Osteocyte (in vitro differentiated cells): ENCODE measurements around the gene IFT122. TPM values are rescaled to one million over a fixed set of nuclear protein-coding genes. Genes with fewer than 3 reads are reported as not detected.

Experiments used
- DNase-seq: peaks from one replicate; pipeline ENCODE4 v3.0.0; 2021; ENCODE audit warnings: mixed read lengths; ENCODE audit not compliant: unreplicated experiment; ENCODE audit errors: extremely low spot score
- H3K27ac Mint-ChIP-seq: one replicate; pipeline ENCODE4 v1.8.0; 2021; ENCODE audit warnings: mild to moderate bottlenecking, mixed read lengths; ENCODE audit not compliant: unreplicated experiment
- H3K27me3 Mint-ChIP-seq: one replicate; pipeline ENCODE4 v1.8.0; 2021; ENCODE audit warnings: mixed read lengths; ENCODE audit not compliant: unreplicated experiment
- H3K36me3 Mint-ChIP-seq: one replicate; pipeline ENCODE4 v1.8.0; 2021; ENCODE audit warnings: mixed read lengths; ENCODE audit not compliant: unreplicated experiment
- H3K4me1 Mint-ChIP-seq: one replicate; pipeline ENCODE4 v1.8.0; 2021; ENCODE audit warnings: mixed read lengths; ENCODE audit not compliant: unreplicated experiment
- H3K4me3 Mint-ChIP-seq: one replicate; pipeline ENCODE4 v1.8.0; 2021; ENCODE audit warnings: mild to moderate bottlenecking, moderate library complexity, mixed read lengths; ENCODE audit not compliant: unreplicated experiment
- H3K9me3 Mint-ChIP-seq: one replicate; pipeline ENCODE4 v1.8.0; 2021; ENCODE audit warnings: mixed read lengths; ENCODE audit not compliant: unreplicated experiment
- total RNA-seq: library from RNA; stranded (reverse); gene quantifications from 2 replicates; pipeline ENCODE4 v1.2.1, GENCODE V29; 2021
- TF ChIP-seq, protein P1 (sequence below): fragments of 200-600 bp; sonication (generic); IDR thresholded peaks from 2 replicates; pipeline ENCODE4 v1.5.0; 2021; ENCODE audit warnings: antibody characterized with exemption, mild to moderate bottlenecking, moderate library complexity

The IFT122 gene
- total RNA-seq, 1 donor from 2014 or later = 25.9 TPM

DNA sequence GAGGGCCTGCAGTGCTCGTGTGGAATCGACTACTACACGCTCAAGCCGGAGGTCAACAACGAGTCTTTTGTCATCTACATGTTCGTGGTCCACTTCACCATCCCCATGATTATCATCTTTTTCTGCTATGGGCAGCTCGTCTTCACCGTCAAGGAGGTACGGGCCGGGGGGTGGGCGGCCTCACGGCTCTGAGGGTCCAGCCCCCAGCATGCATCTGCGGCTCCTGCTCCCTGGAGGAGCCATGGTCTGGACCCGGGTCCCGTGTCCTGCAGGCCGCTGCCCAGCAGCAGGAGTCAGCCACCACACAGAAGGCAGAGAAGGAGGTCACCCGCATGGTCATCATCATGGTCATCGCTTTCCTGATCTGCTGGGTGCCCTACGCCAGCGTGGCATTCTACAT is 92.2 kb downstream of the IFT122 start:
- DNase-seq = no peak

DNA sequence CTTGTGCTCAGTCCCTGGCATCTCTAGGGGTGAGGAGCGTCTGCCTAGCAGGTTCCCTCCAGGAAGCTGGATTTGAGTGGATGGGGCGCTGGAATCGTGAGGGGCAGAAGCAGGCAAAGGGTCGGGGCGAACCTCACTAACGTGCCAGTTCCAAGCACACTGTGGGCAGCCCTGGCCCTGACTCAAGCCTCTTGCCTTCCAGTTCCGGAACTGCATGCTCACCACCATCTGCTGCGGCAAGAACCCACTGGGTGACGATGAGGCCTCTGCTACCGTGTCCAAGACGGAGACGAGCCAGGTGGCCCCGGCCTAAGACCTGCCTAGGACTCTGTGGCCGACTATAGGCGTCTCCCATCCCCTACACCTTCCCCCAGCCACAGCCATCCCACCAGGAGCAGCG is 93.4 kb downstream of the IFT122 start:
- no peaks in the 10 kb centered on the region for H3K9me3 Mint-ChIP-seq
- no peak for DNase-seq
- no peaks in the 10 kb centered on the region for H3K36me3 Mint-ChIP-seq
- TF ChIP-seq, protein P1, sequence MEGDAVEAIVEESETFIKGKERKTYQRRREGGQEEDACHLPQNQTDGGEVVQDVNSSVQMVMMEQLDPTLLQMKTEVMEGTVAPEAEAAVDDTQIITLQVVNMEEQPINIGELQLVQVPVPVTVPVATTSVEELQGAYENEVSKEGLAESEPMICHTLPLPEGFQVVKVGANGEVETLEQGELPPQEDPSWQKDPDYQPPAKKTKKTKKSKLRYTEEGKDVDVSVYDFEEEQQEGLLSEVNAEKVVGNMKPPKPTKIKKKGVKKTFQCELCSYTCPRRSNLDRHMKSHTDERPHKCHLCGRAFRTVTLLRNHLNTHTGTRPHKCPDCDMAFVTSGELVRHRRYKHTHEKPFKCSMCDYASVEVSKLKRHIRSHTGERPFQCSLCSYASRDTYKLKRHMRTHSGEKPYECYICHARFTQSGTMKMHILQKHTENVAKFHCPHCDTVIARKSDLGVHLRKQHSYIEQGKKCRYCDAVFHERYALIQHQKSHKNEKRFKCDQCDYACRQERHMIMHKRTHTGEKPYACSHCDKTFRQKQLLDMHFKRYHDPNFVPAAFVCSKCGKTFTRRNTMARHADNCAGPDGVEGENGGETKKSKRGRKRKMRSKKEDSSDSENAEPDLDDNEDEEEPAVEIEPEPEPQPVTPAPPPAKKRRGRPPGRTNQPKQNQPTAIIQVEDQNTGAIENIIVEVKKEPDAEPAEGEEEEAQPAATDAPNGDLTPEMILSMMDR = no peak
- no peak overlapping the region for H3K4me3 Mint-ChIP-seq
- no peak overlapping the region for H3K27ac Mint-ChIP-seq
- peaks cover 38% of the 10 kb centered on the region for H3K4me1 Mint-ChIP-seq
- H3K27me3 Mint-ChIP-seq = no peaks in the 10 kb centered on the region

More for the DNA sequence above, 92.2 kb downstream of the IFT122 start:
- Mint-ChIP-seq H3K27me3 (no peaks in the 10 kb centered on the region), H3K4me1 (peaks cover 45% of the 10 kb centered on the region), H3K4me3 (no peak overlapping the region), H3K9me3 (no peaks in the 10 kb centered on the region), H3K27ac (no peak overlapping the region), H3K36me3 (no peaks in the 10 kb centered on the region)
- TF ChIP-seq, protein P1 = no peak

DNA sequence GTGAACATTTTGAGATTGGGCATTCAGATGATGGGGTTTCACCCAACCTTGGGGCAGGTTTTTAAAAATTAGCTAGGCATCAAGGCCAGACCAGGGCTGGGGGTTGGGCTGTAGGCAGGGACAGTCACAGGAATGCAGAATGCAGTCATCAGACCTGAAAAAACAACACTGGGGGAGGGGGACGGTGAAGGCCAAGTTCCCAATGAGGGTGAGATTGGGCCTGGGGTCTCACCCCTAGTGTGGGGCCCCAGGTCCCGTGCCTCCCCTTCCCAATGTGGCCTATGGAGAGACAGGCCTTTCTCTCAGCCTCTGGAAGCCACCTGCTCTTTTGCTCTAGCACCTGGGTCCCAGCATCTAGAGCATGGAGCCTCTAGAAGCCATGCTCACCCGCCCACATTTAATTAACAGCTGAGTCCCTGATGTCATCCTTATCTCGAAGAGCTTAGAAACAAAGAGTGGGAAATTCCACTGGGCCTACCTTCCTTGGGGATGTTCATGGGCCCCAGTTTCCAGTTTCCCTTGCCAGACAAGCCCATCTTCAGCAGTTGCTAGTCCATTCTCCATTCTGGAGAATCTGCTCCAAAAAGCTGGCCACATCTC is 94.5 kb downstream of the IFT122 start:
- Mint-ChIP-seq H3K4me1 (peaks cover 41% of the 10 kb centered on the region), H3K27me3 (no peaks in the 10 kb centered on the region), H3K9me3 (no peaks in the 10 kb centered on the region), H3K36me3 (no peaks in the 10 kb centered on the region), H3K27ac (no peak overlapping the region), H3K4me3 (no peak overlapping the region)
- TF ChIP-seq, protein P1 = no peak
- no peak for DNase-seq

DNA sequence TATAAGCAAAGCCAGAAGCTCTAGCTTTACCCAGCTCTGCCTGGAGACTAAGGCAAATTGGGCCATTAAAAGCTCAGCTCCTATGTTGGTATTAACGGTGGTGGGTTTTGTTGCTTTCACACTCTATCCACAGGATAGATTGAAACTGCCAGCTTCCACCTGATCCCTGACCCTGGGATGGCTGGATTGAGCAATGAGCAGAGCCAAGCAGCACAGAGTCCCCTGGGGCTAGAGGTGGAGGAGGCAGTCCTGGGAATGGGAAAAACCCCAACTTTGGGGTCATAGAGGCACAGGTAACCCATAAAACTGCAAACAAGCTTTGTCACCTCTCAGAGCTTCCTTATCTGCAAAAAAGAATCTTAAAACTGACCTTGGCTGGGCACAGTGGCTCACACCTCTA is 95.1 kb downstream of the IFT122 start:
- DNase-seq = no peak
- Mint-ChIP-seq H3K9me3 (no peaks in the 10 kb centered on the region), H3K4me1 (peaks cover 40% of the 10 kb centered on the region), H3K27me3 (no peaks in the 10 kb centered on the region), H3K4me3 (no peak overlapping the region), H3K27ac (no peak overlapping the region), H3K36me3 (no peaks in the 10 kb centered on the region)
- TF ChIP-seq, protein P1 = no peak

DNA sequence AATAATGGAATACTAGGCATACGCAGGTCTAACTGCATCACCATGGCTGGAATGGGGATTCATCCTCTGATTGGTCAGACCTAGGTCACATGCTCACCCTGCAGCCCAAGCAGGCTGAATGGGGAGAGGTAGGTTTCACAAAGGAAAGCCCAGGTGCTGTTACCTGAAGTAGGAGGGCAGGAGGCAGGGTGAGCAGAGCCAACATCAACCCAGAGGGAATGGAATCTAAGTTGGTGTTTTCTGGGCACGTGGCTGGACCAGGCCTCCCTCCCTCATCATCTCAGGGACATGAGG is 96.3 kb downstream of the IFT122 start:
- H3K9me3 Mint-ChIP-seq = no peaks in the 10 kb centered on the region
- no peak overlapping the region for H3K4me3 Mint-ChIP-seq
- H3K27ac Mint-ChIP-seq = no peak overlapping the region

More for the DNA sequence above, 96.3 kb downstream of the IFT122 start:
- Mint-ChIP-seq H3K36me3 (no peaks in the 10 kb centered on the region), H3K4me1 (peaks cover 29% of the 10 kb centered on the region), H3K27me3 (no peaks in the 10 kb centered on the region)
- TF ChIP-seq, protein P1 = no peak
- DNase-seq = no peak
